ENCODE measurements around the gene GCN1. TPM values are rescaled to one million over a fixed set of nuclear protein-coding genes. Genes with fewer than 3 reads are reported as not detected.

Gene GCN1
- total RNA-seq, 1 donor from 2014 or later: 134 TPM

DNA sequence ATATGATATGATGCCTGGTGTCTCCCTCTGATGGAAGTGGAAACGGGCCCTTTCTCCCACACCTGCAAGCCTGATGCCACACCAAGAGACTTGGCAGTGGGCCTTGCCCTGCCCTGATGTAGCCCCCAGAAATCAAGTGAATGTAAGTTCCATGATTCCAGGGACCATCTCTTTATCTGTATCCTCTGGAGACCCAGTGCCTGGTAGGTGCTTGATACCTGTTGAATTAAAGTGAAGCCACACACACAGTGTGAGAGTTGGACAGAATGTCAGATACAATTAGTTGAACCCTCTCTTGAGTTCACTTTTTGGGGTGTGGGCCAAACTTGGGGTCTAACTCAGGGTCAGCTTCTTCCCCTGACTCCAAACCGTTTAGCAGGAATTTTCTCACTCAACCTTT lies 73.2 kb downstream of the GCN1 start:
- no peak for DNase-seq (ENCODE audit: low spot score in 2 of 2, unreplicated experiment in 2 of 2)
- Mint-ChIP-seq H3K36me3 (no peaks in the 10 kb centered on the region), H3K4me1 (peaks cover 18% of the 10 kb centered on the region), H3K27me3 (ENCODE audit: low read depth) (no peaks in the 10 kb centered on the region), H3K9me3 (no peaks in the 10 kb centered on the region), H3K4me3 (no peak overlapping the region), H3K27ac (no peak overlapping the region)
- TF ChIP-seq CTCF (IDR thresholded peaks at IDR 0.05; ENCODE audit: unreplicated experiment): no peak

- Mint-ChIP-seq H3K9me3 (no peaks in the 10 kb centered on the region), H3K36me3 (peaks cover under 1% of the 10 kb centered on the region), H3K4me3 (no peak overlapping the region), H3K27ac (no peak overlapping the region), H3K4me1 (peaks cover 31% of the 10 kb centered on the region), H3K27me3 (ENCODE audit: low read depth) (no peaks in the 10 kb centered on the region)
- no peak for TF ChIP-seq CTCF (IDR thresholded peaks at IDR 0.05; ENCODE audit: unreplicated experiment)
- no peak for DNase-seq (ENCODE audit: low spot score in 2 of 2, unreplicated experiment in 2 of 2)
Measured at GRCh38 chr12:120119271-120119973, 75.1 kb downstream of the GCN1 start.

DNA sequence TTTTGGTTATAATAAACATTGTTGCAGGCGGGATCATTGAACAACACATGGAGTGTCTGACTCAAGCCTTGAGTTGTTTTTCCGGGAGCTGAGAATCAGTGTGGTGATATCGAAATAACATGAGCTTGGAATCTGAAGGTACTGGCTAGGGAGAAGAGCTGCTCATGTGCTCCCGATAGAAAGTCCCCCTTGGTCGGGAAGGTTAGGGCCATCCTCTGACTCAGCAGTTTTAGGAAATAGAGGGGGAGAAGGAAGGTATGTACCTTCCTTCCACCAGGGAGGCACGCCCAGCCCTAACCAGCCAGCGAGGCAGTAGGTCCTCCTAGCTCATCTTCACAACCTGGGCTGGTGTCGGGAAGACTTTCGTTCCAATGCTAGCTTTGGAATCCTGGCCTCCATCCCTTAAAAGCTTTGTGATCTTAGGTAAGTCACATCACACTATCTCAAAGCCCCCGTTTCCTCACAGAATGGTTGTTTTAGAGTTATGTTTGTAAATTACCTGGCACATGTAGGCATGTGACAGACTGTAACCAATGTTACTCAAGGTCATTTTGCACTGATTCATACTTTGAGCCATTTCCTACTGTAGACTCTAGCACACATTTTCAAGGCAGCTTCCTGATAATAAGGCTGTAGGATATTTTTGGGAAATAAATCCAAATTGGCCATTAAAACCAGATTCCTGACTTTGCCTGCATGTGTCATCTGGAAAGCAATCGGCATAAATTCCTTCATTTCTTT lies 76.0 kb downstream of the GCN1 start:
- Mint-ChIP-seq H3K4me3 (peak overlapping the region; percentile 76), H3K4me1 (peaks cover 31% of the 10 kb centered on the region), H3K27ac (no peak overlapping the region), H3K9me3 (no peaks in the 10 kb centered on the region), H3K27me3 (ENCODE audit: low read depth) (no peaks in the 10 kb centered on the region), H3K36me3 (peaks cover 4% of the 10 kb centered on the region)
- TF ChIP-seq CTCF (IDR thresholded peaks at IDR 0.05; ENCODE audit: unreplicated experiment): no peak
- no peak for DNase-seq (ENCODE audit: low spot score in 2 of 2, unreplicated experiment in 2 of 2)

DNA sequence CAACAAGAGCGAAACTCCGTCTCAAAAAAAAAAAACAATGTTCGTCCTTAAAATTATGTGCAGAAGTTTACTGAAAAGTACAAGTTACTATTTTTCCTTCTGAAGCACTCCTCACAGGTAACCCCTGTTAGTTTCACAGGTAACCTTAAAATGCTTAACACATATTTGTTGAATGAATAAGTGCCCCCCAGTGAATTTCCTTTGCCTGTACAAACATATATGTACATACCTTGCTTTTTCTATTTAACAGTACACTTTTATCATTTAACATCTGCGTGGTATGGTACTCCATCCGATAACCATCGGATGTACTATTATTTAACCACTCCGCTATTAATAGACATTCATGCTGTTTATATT lies 76.6 kb downstream of the GCN1 start:
- Mint-ChIP-seq H3K4me3 (peak overlapping the region; percentile 76), H3K27me3 (ENCODE audit: low read depth) (no peaks in the 10 kb centered on the region), H3K27ac (peak overlapping the region; percentile 75), H3K4me1 (peaks cover 31% of the 10 kb centered on the region), H3K36me3 (peaks cover 6% of the 10 kb centered on the region), H3K9me3 (no peaks in the 10 kb centered on the region)
- DNase-seq (ENCODE audit: low spot score in 2 of 2, unreplicated experiment in 2 of 2): no peak
- TF ChIP-seq CTCF (IDR thresholded peaks at IDR 0.05; ENCODE audit: unreplicated experiment): no peak

- no peaks in the 10 kb centered on the region for H3K9me3 Mint-ChIP-seq
- no peaks in the 10 kb centered on the region for H3K27me3 Mint-ChIP-seq (ENCODE audit: low read depth)
- H3K4me1 Mint-ChIP-seq: peaks cover 34% of the 10 kb centered on the region
- H3K27ac Mint-ChIP-seq: peak overlapping the region; percentile 83
- H3K36me3 Mint-ChIP-seq: peaks cover 6% of the 10 kb centered on the region
- TF ChIP-seq CTCF (IDR thresholded peaks at IDR 0.05; ENCODE audit: unreplicated experiment): no peak
- H3K4me3 Mint-ChIP-seq: peak overlapping the region; percentile 76
- DNase-seq (ENCODE audit: low spot score in 2 of 2, unreplicated experiment in 2 of 2): peak; percentile 97 to 99
Measured at GRCh38 chr12:120116792-120117651, 77.5 kb downstream of the GCN1 start.
